Measurements from ENCODE around the gene TMEM184B. TPM values are rescaled to one million over a fixed set of nuclear protein-coding genes. Genes with fewer than 3 reads are reported as not detected.

Gene TMEM184B
- total RNA-seq, 4 donors from 2014 or later = 18.7 to 88.4 (median 41.1) TPM

- Histone ChIP-seq H3K36me3 (no peaks in the 10 kb centered on the region), H3K4me3 (no peak overlapping the region), H3K9me3 (no peaks in the 10 kb centered on the region), H3K27ac (peak overlapping the region; percentile 96 to 100 (median 99)), H3K4me1 (peaks cover 10 to 39% (median 25%) of the 10 kb centered on the region in 4 donors), H3K27me3 (no peaks in the 10 kb centered on the region)
- TF ChIP-seq POLR2AphosphoS5 (IDR thresholded peaks at IDR 0.05) (peak in 2 of 3 donors; percentile 31 to 37), POLR2A (IDR thresholded peaks at IDR 0.05) (no peak)
- WGBS, 2 donors (ENCODE audit: low coverage in 1 of 2) = 75% methylated on average over 15 of the region's 15 CpGs; no CpG with 5 or more reads in 1 of the 2 donors
- DNase-seq = peak; percentile 66
- intact Hi-C loops (cut with DNase I; ENCODE audit: low total_unique reads) (loop anchor here (10.0 kb wide), 1 partner anchor 69 kb away; the partner anchor contains the start of gene TMEM184B), in situ Hi-C loops (cut with MboI; ENCODE audit: low pct_ligation_motif_present in 1 of 4, low pct_unique_long_range_greater_than_20kb in 1 of 4, low sequenced_read_pairs in 3 of 4) (no loop called here)
These were observed 67.3 kb downstream of the TMEM184B start for GRCh38 chr22:38205261-38206128.

- Histone ChIP-seq H3K4me1 (peaks cover 10 to 39% (median 25%) of the 10 kb centered on the region in 4 donors), H3K27ac (peak overlapping the region; percentile 96 to 100 (median 99)), H3K27me3 (no peaks in the 10 kb centered on the region), H3K9me3 (no peaks in the 10 kb centered on the region), H3K4me3 (no peak overlapping the region), H3K36me3 (no peaks in the 10 kb centered on the region)
- TF ChIP-seq POLR2A (IDR thresholded peaks at IDR 0.05) = no peak
- no peak for TF ChIP-seq EP300 (IDR thresholded peaks at IDR 0.05; ENCODE audit: low read depth)
- TF ChIP-seq CTCF (IDR thresholded peaks at IDR 0.05) = no peak
- no peak for TF ChIP-seq POLR2AphosphoS5 (IDR thresholded peaks at IDR 0.05)
- in situ Hi-C loops (cut with MboI; ENCODE audit: low pct_ligation_motif_present in 1 of 4, low pct_unique_long_range_greater_than_20kb in 1 of 4, low sequenced_read_pairs in 3 of 4) (no loop called here), intact Hi-C loops (cut with DNase I; ENCODE audit: low total_unique reads) (loop anchor here (10.0 kb wide), 1 partner anchor 70 kb away; the partner anchor contains the start of gene TMEM184B)
- WGBS, 2 donors (ENCODE audit: low coverage in 1 of 2) = 71 to 81% methylated on average over 5 to 7 of the region's 7 CpGs
- no peak for DNase-seq
These were observed 68.0 kb downstream of the TMEM184B start for GRCh38 chr22:38204784-38205183.

- peaks cover 10 to 39% (median 25%) of the 10 kb centered on the region in 4 donors for H3K4me1 ChIP-seq
- intact Hi-C loops (cut with DNase I; ENCODE audit: low total_unique reads) = loop anchor here (2.0 to 10.0 kb wide), 2 partner anchors 71 to 113 kb away; partner anchors contain the start of genes CSNK1E and TMEM184B
- DNase-seq = no peak
- H3K36me3 ChIP-seq = no peaks in the 10 kb centered on the region
- 90% methylated on average over 3 of the region's 3 CpGs; no CpG with 5 or more reads in 1 of the 2 donors for WGBS, 2 donors (ENCODE audit: low coverage in 1 of 2)
- in situ Hi-C loops (cut with MboI; ENCODE audit: low pct_ligation_motif_present in 1 of 4, low pct_unique_long_range_greater_than_20kb in 1 of 4, low sequenced_read_pairs in 3 of 4) = no loop called here
- peak overlapping the region; percentile 96 to 100 (median 99) for H3K27ac ChIP-seq
- TF ChIP-seq POLR2A (IDR thresholded peaks at IDR 0.05) (no peak), EP300 (IDR thresholded peaks at IDR 0.05; ENCODE audit: low read depth) (no peak), POLR2AphosphoS5 (IDR thresholded peaks at IDR 0.05) (no peak), CTCF (IDR thresholded peaks at IDR 0.05) (no peak)
- H3K27me3 ChIP-seq = no peaks in the 10 kb centered on the region
- H3K4me3 ChIP-seq = peak overlapping the region in 1 of 4 donors; percentile 98
- no peaks in the 10 kb centered on the region for H3K9me3 ChIP-seq
These were observed 68.8 kb downstream of the TMEM184B start for GRCh38 chr22:38203855-38204514.

- TF ChIP-seq EP300 (IDR thresholded peaks at IDR 0.05; ENCODE audit: low read depth) (no peak), POLR2A (IDR thresholded peaks at IDR 0.05) (peak; percentile 50), CTCF (IDR thresholded peaks at IDR 0.05) (no peak), POLR2AphosphoS5 (IDR thresholded peaks at IDR 0.05) (peak; percentile 23 to 56 (median 47))
- peak overlapping the region; percentile 96 to 100 (median 99) for H3K27ac ChIP-seq
- peaks cover 10 to 39% (median 25%) of the 10 kb centered on the region in 4 donors for H3K4me1 ChIP-seq
- H3K9me3 ChIP-seq = no peaks in the 10 kb centered on the region
- in situ Hi-C loops (cut with MboI; ENCODE audit: low pct_ligation_motif_present in 1 of 4, low pct_unique_long_range_greater_than_20kb in 1 of 4, low sequenced_read_pairs in 3 of 4) = no loop called here
- no peaks in the 10 kb centered on the region for H3K36me3 ChIP-seq
- intact Hi-C loops (cut with DNase I; ENCODE audit: low total_unique reads) = loop anchor here (2.0 to 10.0 kb wide), 2 partner anchors 72 to 114 kb away; partner anchors contain the start of genes CSNK1E and TMEM184B
- 6% methylated on average over 17 of the region's 19 CpGs; no CpG with 5 or more reads in 1 of the 2 donors for WGBS, 2 donors (ENCODE audit: low coverage in 1 of 2)
- no peaks in the 10 kb centered on the region for H3K27me3 ChIP-seq
- peak; percentile 85 for DNase-seq
- peak overlapping the region; percentile 45 to 98 (median 86) for H3K4me3 ChIP-seq
These were observed 69.6 kb downstream of the TMEM184B start for GRCh38 chr22:38203090-38203810.
